ENCODE measurements around the gene BICDL2. TPM values are rescaled to one million over a fixed set of nuclear protein-coding genes. Genes with fewer than 3 reads are reported as not detected.

The BICDL2 gene
- total and polyA plus RNA-seq, 2 of the 8 experiments (the other 6 are each of a cell fraction or from before 2014, with no cell fraction given) = 7.3 to 15.9 TPM

DNA sequence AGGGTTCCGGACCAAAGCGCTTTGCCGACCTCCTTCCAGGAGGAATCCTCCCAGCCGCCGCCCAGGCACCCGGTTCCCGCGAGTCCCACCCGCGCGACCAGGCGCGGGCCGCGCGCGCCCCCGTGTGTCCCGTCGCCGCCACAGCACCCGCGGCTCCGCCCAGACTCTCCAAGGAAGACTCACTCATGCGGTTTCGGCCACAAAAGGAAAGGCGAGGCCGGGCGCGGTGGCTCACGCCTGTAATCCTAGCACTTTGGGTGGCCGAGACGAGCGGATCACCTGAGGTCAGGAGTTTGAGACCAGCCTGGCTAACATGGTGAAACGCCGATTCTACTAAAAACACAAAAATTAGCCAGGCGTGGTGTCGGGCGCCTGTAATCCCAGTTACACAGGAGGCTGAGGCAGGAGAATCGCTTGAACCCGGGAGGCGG, 53.0 kb downstream of the BICDL2 start (continued):
- TF ChIP-seq BRCA1 (IDR thresholded peaks at IDR 0.05; ENCODE audit: low read depth, low read length) (peak; percentile 65; the same call in 1 of the 2 replicates), HDAC2 (IDR thresholded peaks at IDR 0.05; ENCODE audit: borderline replicate concordance in 1 of 2, low read depth in 2 of 2, low read length in 2 of 2) (peak in 1 of 2 experiments; percentile 40; a peak in 1 of 4 replicates), BACH1 (IDR thresholded peaks at IDR 0.05; ENCODE audit: low read length) (peak; percentile 85), NANOG (IDR thresholded peaks at IDR 0.05; ENCODE audit: insufficient read depth, low read depth, low read length, poor library complexity, severe bottlenecking) (no peak)
- TF ChIP-seq, protein P1, sequence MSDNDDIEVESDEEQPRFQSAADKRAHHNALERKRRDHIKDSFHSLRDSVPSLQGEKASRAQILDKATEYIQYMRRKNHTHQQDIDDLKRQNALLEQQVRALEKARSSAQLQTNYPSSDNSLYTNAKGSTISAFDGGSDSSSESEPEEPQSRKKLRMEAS (IDR thresholded peaks at IDR 0.05) = peak; percentile 64

All from H1 (cell line).